ENCODE measurements around the gene LHPP.

DNA sequence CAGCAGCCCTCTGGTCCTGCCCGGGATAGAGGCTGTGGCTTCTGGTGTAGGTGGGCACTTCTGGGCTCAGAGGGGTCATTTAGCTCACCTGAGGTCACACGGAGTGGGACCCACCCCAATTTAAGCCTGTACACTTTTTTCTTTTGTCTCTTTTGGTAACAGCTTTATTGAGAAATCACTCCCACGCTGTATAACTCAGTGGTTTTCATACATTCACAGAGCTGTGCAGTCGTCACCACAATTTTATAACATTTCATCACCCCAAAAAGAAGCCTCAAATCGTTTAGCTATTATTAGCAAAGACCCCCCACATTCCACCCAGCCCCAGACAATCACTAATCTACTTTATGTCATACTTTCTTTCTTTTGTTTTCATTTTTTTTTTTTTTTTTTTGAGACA, 62.3 kb downstream of the LHPP start:
- TF ChIP-seq, protein P1, sequence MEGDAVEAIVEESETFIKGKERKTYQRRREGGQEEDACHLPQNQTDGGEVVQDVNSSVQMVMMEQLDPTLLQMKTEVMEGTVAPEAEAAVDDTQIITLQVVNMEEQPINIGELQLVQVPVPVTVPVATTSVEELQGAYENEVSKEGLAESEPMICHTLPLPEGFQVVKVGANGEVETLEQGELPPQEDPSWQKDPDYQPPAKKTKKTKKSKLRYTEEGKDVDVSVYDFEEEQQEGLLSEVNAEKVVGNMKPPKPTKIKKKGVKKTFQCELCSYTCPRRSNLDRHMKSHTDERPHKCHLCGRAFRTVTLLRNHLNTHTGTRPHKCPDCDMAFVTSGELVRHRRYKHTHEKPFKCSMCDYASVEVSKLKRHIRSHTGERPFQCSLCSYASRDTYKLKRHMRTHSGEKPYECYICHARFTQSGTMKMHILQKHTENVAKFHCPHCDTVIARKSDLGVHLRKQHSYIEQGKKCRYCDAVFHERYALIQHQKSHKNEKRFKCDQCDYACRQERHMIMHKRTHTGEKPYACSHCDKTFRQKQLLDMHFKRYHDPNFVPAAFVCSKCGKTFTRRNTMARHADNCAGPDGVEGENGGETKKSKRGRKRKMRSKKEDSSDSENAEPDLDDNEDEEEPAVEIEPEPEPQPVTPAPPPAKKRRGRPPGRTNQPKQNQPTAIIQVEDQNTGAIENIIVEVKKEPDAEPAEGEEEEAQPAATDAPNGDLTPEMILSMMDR (conservative IDR thresholded peaks at IDR 0.05 in 1 of 2, IDR thresholded peaks at IDR 0.05 in 1 of 2; ENCODE audit: low read depth in 1 of 2, low read length in 2 of 2): no peak
- TF ChIP-seq EZH2 (IDR thresholded peaks at IDR 0.05; ENCODE audit: low read length, missing control alignments): no peak
